ENCODE results near the gene LTBP2. TPM values are rescaled to one million over a fixed set of nuclear protein-coding genes. Genes with fewer than 3 reads are reported as not detected.
"Not testable (repeated sequence)": the region's sequence is repeated elsewhere in the genome, so short reads cannot be mapped to it uniquely, and the experiment has no call there.

Gene LTBP2
- total RNA-seq, 1 experiment from 2014 or later = 5.2 TPM

DNA sequence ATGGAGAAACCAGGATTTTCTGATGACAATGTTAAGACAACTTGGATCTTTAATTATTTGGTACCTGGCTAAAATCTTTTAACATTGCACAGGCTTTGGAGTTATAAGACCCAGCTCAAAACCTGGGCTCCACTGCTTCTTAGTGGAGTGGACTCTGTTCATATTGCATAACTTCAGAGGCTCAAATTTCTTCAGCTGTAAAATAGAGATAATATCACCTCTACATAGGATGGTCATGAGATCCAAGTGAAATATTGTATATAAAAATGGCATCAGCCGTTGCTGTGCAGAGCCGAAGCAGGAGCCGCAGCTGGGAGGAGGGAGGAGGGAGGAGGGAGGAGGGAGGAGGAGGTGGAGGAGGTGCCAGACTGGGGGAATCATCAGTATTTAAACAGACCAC is 129.5 kb downstream of the LTBP2 start:
- DNase-seq (ENCODE audit: low read depth) = no peak

DNA sequence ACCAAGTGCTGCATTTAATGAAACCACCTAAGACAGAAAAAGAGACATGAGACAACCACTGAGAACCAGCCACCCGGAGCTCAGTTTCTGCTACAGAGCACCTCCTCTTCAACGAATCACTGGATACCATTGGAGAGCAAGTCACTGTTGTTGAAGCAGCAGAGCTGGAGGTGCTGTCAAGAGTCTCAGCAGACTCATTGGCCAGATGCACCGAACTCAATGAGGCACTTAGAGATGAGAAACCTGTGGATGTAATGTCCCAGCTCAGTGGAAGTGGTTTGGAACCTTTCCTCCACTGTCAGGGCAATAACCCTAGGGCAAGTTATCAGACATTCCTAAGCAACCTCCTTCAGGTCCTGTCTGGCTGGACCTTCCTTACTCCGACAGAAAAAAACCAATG is 132.0 kb downstream of the LTBP2 start:
- no peak for DNase-seq (ENCODE audit: low read depth)

DNA sequence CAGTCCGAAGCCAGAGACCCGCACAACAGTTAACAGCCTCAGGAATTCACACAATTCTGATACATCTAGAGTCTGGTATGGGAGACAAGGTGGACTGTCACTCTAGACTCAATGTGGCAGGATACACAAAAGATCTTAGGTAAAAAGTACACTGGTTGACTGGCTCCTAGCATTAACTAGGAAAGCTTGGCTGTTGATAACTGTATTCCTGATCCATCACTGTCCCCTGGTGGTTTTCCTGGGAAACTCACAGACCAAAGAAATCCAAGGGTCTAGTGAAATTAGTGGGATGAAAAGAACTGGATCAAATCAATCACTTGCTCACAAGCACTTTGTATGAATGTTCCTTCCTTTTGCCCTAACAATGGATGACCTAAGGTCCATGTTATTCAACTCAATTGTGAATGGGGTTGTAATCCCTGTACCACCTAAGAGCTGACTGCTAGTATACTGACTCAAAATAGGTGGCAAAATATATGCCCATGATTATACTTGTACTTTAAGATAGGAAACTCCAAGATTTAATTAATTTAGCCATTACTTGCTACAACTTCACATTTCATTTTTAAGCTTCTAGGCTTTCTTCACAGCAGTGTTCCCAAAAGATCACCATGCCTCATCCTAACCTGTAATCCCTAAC is 132.9 kb downstream of the LTBP2 start:
- DNase-seq (ENCODE audit: low read depth) = peak; percentile 27

DNA sequence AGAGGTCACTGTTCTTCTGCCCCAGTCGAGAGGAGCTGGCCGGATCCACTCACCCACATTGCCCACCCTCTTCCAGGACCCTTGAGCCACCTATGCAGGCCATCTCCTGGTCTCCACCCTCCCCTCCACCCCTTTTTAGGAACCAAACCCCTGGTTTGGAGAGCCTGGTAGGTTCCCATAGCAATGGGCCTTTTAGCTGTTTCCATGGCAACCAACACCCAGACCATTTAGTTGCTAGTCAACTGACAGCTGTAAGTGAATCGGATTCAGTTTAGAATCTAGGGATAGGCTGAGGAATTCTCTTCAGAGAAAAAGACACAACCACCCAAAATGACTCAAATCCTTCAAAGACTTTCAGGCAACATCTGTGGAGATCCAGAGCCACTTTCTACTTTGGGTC is 135.4 kb downstream of the LTBP2 start:
- DNase-seq (ENCODE audit: low read depth) = peak; percentile 12

DNA sequence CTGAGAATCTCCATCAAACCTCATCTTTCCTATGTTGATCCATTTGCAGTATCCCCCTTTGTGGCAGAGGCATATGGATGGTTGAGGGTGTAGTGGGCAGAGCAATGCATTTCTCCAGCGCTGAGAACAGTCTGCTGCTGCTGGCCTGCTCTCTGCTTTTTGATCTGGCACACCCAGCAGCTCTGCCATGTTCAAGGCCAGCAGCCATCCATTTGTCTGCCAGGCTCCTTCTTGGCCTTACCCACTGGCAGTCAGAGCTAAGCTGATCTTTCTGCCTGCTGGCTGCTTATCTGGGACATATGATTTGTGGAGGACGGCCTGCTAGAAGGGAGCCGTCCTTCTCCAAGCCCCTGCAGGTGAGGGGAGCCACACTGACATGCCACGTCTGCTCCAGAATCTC is 135.9 kb downstream of the LTBP2 start:
- no peak for DNase-seq (ENCODE audit: low read depth)

DNA sequence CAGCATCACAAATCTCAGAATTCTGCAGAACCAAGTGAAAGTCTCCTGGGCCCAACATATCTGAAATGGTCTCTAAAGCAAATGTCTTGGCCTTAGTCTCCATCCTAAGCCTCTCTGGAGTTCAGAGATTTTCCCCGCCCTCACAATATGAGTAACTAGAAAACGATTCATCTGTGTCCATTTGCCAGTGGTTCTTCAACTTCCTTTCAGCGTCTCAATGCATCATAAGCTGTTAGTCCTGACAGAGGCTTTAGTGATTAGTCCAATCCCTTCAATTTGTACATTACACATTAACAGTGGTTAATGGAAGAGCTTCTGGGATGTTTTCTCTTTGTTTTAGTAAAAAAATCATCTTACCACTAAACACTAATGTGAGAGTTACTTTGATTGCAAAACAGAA is 136.4 kb downstream of the LTBP2 start:
- peak; percentile 60 for DNase-seq (ENCODE audit: low read depth)

DNA sequence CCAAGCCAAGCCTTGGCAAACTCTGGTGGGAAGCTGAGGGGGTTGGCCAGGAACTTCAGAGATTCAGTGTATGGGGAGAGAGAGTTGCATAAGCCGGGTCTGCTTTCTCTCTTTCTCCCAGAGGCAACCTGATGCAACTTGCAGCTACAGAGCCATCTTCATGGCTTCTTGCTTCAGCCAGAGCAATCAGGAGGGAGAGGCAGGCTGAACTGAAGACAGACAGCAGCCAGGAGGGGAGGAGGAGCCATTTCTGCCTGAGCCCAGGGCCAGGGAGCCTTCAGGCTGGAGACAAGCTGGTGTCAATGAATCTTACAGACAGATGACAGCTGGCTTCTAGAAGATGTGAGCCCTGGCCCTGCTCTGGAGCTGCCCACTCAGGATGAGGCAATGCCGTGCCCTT is 137.7 kb downstream of the LTBP2 start:
- DNase-seq (ENCODE audit: low read depth) = no peak

DNA sequence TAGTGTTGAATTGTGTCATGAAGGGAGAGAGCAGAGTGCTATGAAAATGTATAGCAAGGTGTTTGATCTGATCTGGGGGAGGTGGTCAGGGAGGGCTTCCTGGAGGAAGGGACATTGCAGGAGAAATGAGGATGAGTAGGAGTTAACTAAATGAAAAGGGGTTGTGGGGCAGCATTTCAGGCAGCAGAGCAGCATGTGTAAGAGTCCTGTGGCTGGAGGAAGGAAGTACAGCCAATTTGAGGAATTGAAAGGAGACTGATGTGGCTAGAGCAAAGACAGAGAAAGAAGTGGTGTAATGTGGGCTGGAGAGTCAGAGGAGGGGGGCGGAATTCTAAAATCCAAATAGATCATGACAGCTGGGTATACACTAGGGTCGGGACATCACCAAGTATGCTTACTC is 139.4 kb downstream of the LTBP2 start:
- no peak for DNase-seq (ENCODE audit: low read depth)

DNA sequence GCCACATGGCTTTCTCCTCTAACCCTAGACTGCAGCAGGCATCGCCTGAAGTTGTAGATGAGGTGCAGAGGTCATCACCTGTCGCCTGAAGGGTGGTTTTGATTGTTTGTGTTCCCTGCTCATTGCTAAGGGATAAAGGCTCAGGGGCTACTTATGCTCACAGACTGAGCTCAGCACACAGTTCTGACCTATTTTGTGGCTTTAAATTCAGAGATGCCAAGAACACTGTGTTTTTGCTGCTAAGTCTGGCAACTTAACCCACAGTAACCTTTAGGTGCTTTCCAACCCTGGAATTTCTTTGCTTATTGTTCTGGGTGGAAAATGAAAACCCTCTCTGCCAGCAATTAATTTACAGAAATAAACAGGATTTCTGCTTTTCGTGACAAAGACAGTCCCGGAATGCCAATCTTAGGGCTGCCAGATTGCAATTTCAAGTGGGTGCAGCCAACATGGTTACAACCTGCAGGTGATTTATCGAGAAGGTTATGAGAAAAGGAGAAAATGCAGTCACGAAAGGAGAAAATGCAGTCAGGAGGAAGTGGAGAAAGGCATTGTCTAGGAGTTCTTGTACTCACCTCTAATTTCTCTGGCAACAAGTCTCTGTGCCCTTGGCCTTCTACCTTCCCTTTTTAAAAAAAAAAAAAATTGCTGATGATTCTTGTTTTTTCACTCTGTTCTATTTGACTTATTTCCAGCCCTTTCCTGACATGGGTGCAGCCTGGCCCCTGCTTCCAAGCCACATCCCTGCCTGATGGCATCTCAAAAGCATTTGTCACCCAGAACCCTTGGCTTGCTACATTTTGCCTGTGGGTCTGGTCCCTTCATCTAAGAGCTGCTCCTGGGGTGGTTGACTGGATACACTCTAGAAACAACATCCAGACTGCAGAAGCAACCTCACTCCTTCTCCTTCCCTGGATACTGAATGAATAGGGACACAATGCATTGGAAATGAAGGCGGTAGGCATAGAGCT is 142.2 kb downstream of the LTBP2 start:
- no peak for DNase-seq (ENCODE audit: low read depth)

DNA sequence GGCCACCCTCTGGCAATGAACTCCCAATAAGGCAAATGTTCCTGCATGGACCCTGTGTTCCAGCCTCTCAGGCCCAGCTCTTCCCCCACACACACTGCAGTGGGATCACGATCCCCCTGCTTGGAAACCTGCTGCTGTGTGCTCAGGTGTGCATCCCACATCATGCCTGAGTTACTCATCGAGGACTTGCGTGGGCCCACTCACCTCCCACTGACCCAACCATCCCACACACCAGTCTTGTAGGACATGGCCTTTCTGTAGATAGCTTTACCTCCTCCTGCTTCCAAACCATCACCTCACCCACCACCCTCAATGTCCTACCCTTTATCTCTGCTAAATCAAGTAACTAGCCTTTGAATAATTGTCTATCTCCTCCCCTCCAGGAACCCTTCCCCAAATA is 143.5 kb downstream of the LTBP2 start:
- no peak for DNase-seq (ENCODE audit: low read depth)

DNA sequence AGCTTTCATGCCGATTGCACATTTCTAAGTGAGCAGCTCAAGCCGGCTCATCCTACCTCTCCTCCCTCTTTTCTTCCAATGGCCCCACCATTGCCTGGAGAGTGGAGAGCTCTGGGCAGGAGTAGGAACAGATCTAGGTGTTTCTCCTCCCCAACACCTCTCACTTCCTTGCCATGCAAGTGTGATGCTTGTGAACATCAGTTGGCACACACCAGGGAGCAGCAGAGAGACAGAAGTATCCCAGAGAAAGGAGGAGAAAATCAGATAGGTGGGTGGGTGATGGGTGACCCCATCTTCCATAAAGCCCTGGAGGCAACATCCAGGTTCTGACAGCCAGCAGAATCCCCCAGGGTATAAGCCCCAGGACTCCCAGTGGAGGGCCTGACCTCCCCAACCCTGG is 146.7 kb downstream of the LTBP2 start:
- DNase-seq (ENCODE audit: low read depth) = no peak

DNA sequence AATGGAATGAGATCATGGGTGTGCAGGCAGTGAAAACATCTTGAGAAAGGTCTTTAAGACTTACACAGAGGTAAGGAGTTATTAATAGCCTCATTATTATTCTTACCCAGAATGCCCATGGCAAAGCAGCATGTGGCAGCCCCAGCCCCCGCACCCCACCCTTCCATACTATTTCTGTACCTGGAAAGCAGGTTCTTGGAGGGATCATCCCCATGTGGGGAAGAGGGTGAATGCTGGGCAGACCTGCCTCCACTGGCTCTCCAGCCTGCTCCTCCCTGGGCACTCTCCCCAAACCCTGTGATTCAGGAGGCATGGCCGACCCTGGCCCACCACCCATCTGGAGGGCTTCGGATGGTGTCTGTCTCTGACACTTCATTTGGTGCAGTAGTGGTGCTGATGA is 147.3 kb downstream of the LTBP2 start:
- no peak for DNase-seq (ENCODE audit: low read depth)

DNA sequence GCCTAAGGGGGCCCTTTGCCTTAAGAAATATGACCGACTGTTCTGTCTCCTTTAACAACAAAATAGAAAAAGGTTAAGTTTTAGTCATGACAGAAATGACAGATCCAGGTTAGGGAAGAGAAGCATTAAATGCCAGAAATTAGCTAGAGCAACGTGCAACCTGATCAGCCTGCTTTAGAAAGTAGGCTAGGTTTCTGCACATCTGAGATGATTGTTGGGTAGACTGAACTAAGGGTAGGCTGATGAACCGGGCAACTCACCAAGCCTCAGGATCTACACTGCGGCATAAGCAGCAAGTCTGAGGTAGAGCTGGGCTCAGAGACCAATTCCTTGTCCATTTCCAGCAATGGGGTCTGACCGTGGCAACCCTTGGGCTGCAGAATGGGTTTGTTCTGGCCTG is 148.3 kb downstream of the LTBP2 start:
- no peak for DNase-seq (ENCODE audit: low read depth)

DNA sequence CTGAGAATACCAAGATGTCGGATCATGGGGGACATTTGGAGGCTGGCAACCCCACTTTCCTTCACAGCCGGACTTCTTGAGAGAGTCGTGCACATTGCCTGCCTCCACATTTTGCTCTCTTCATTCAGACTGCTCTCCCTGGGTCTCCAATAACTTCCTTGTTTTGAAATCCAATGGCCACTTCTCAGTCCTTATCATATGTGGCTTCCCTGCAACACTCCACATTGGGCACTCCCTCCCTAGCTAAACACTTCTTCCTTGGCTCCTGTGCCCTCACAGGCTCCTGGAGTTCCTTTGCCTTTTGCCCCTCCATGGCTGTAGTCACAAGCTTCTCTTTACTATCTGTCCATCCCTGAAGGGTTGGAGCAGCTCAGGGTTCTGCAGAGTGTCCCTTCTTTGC is 149.0 kb downstream of the LTBP2 start:
- no peak for DNase-seq (ENCODE audit: low read depth)

DNA sequence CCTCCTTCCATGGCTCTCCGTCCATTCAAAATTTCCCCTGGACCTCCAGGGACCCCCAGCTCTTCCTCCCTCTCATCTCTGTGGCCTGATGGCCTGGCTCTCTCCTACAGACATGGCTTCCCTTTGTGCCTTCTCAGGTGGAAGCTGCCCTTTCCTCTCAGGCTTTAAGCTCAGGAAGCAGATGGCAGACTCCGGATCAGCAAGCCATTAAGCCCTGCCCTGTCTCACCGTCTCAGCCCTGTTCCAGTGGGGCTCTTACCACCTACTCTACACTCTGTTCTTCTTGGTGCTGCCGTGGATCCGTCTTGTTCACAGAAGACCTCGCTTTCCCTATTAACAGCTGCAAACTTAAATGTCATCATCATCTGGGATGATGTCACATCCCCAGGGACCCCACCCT is 152.1 kb downstream of the LTBP2 start:
- no peak for DNase-seq (ENCODE audit: low read depth)

DNA sequence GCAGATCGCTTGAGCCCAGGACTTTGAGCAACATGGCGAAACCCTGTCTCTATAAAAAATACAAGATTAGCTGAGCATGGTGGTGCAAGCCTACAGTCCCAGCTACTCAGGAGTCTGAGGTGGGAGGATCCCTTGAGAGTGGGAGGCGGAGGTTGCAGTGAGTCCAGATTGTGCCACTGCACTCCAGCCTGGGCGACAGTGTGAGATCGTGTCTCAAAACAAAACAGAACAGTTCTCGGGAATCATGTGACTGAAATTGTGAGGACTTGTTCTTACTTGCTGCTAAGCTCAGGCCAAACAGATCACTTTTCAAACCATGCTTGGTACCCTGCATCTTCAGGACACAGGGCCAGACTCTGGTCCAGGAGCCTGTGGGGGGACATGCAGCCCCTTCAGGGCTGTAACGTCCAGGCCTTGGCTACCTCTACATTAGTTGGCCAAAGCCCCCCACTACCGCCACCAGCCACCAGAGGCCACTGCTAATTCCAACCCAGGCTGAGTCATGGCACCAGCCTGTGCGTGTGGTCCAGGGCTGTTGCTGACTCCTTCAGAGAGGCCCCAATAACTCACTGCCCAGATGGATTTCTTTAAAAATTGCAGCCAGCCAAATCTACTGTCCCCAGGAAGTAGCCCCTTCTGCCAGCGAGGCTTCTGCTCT is 152.6 kb downstream of the LTBP2 start:
- peak; percentile 65 for DNase-seq (ENCODE audit: low read depth)

DNA sequence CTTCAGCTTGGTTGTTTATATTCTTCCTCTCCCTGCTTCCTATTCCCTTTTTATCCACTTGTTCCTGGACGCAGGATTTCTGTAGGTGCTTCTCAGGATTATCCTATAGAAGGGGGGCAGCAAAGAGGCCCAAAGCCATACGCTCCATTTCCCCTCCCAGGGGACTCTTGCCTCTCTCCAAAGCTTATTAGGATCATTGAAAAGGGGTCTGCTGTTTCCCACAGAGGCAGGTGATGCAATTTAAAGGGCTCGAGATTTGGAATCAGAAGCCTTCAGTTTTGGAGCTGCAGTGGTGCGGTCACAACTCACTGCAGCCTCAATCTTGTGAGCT is 154.5 kb downstream of the LTBP2 start:
- DNase-seq (ENCODE audit: low read depth) = no peak

DNA sequence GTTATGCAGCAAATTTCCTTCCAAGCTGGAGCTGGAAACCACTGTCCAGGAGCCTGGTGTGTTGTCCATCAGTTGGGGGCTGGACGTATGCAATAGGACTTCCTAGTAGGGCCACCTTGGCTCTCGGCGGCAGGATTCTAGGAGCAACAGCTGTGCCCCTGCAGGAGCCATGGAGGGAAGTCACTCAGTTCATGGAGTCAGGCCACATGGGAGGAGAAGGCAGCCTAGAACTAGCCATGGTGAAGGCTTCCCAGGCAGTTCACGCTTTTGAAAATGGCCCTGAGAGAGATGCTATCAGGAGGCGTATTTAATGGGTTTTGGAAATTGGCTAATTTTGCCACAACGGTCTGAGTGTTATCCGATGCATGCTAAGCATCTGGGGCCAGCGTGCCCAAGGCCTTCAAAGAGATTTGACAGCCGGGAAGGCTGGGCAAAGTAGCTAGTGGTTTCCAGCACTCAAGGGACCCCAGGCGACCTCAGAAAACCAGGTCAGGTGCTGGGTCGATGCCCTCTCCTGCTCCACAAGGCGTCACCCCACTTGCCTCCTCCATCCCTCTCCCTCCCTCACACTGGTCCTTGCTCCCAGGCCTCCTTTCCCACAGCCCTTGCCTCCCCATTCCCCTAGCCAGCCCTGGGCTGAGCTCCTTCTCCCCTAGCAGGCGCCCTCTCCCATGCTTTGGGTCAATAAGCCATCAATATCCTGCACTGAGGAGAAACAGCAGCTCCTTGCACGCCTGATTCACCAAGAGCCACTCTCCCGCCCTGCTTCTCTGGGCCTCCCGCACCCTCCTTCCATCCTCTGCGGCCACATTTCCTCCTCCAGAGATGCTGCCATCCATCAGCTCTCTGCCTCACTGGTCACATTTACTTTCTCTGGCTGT is 155.1 kb downstream of the LTBP2 start:
- DNase-seq (ENCODE audit: low read depth) = no peak

DNA sequence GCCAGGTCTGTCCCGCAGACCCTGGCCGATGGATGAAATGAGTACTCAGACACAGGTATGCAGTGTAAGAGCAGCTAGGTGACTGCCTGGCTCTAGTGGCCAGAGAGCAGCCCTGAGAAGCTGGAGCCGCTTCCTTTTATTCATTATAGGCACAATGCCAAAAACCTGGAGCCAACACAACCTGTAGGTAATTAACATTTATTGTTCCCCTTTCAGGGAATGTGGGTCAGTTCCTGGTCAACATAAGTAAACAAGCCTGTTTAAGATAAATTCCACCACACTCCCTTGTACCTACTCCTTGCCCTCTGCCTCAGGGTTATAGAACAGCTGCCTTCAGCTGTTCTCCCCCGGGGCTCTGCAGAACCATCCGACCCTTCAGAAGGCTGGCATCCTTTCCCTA is 157.6 kb downstream of the LTBP2 start:
- not testable (repeated sequence) for DNase-seq (ENCODE audit: low read depth)
